ENCODE results near the gene NME2. TPM values are rescaled to one million over a fixed set of nuclear protein-coding genes. Genes with fewer than 3 reads are reported as not detected.

The NME2 gene
- total and polyA plus RNA-seq, 2 of the 8 experiments (the other 6 are each of a cell fraction or from before 2014, with no cell fraction given): 827 to 929 TPM

DNA sequence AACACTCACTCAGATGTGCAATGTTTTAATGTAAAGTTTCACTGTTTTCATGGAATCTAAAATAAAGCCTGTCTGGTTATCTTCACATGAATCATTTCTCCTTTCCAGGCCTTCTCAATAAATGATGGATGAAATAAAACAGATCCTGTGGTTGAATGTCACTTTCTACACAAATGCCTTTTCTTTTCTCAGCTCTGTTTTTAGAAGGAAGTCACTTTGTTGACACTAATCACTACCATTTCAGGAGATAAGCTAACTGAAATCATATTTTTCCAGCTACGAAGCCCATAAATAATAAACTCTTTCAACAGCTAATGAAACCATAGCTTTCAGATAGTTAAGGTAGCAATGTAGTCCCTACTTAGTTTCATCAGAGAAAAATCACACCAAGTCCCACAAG lies 17.9 kb downstream of the NME2 start:
- no peak overlapping the region for H3K4me3 ChIP-seq (ENCODE audit: extremely low read depth in 1 of 4, insufficient read depth in 2 of 4, low read depth in 3 of 4, low read length in 4 of 4)
- no peaks in the 10 kb centered on the region; a peak in 1 of 4 replicates for H3K9me3 ChIP-seq (ENCODE audit: insufficient read depth in 2 of 2, low read depth in 1 of 2, low read length in 1 of 2)
- H3K4me2 ChIP-seq (ENCODE audit: insufficient read depth in 1 of 2, low read depth in 2 of 2, low read length in 2 of 2): no peak overlapping the region
- no peak overlapping the region for H2AFZ ChIP-seq (ENCODE audit: low read length)
- no peak overlapping the region for H2AK5ac ChIP-seq (ENCODE audit: low read depth, low read length)
- POLR2A ChIA-PET (ENCODE audit: partially characterized antibody): interaction anchor here (0.7 to 1.5 kb wide), 5 partner anchors 9 to 55 kb away, joined by 3 to 5 read pairs (median 3); no protein-coding TSS in a partner anchor
- no peak for FAIRE-seq
- H3K79me2 ChIP-seq (ENCODE audit: control insufficient read depth in 1 of 2, insufficient read depth in 2 of 2, low read length in 2 of 2): no peaks in the 10 kb centered on the region
- no peaks in the 10 kb centered on the region for H3K4me1 ChIP-seq (replicated peaks in 1 of 4; ENCODE audit: control insufficient read depth in 3 of 4, insufficient read depth in 4 of 4, low read length in 3 of 4)
- H4K20me1 ChIP-seq (replicated peaks in 1 of 2; ENCODE audit: control insufficient read depth in 1 of 2, insufficient read depth in 2 of 2, low read length in 2 of 2): peaks cover 0 to 3% of the 10 kb centered on the region in 2 experiments
- H3K18ac ChIP-seq (ENCODE audit: extremely low read depth, low read length): no peak overlapping the region
- CTCF ChIA-PET (ENCODE audit: partially characterized antibody): no interaction called here
- H3K23me2 ChIP-seq (ENCODE audit: low read depth, low read length): no peaks in the 10 kb centered on the region; the same call in 1 of the 2 replicates
- TF ChIP-seq SIRT6 (IDR thresholded peaks at IDR 0.05; ENCODE audit: low read length): no peak
- TF ChIP-seq BACH1 (IDR thresholded peaks at IDR 0.05; ENCODE audit: low read length): no peak
- TF ChIP-seq CHD1 (IDR thresholded peaks at IDR 0.05; ENCODE audit: low read depth, low read length): no peak
- no peak for TF ChIP-seq NRF1 (IDR thresholded peaks at IDR 0.05; ENCODE audit: low read depth, low read length)
- no peak for TF ChIP-seq POLR2AphosphoS5 (IDR thresholded peaks at IDR 0.05; ENCODE audit: low read depth, low read length)
- TF ChIP-seq POU5F1 (IDR thresholded peaks at IDR 0.05; ENCODE audit: low read depth, low read length): no peak
- no peak for TF ChIP-seq MAFK (IDR thresholded peaks at IDR 0.05; ENCODE audit: low read depth, low read length)
- TF ChIP-seq RAD21 (IDR thresholded peaks at IDR 0.05 in 1 of 2, conservative IDR thresholded peaks at IDR 0.05 in 1 of 2; ENCODE audit: low read depth in 2 of 2, low read length in 2 of 2): no peak
- TF ChIP-seq RBBP5 (IDR thresholded peaks at IDR 0.05; ENCODE audit: borderline replicate concordance, low read depth, low read length): no peak
- no peak for TF ChIP-seq BCL11A (IDR thresholded peaks at IDR 0.05; ENCODE audit: low read depth in 2 of 2, low read length in 2 of 2)
- no peak for TF ChIP-seq CBX5 (IDR thresholded peaks at IDR 0.05; ENCODE audit: low read depth, low read length)
- no peak for TF ChIP-seq SP4 (IDR thresholded peaks at IDR 0.05; ENCODE audit: low read length)
- TF ChIP-seq HDAC2 (IDR thresholded peaks at IDR 0.05; ENCODE audit: borderline replicate concordance in 1 of 2, low read depth in 2 of 2, low read length in 2 of 2): no peak
- no peak for TF ChIP-seq EGR1 (IDR thresholded peaks at IDR 0.05; ENCODE audit: borderline replicate concordance, low read depth, low read length)
- H4K5ac ChIP-seq (ENCODE audit: insufficient read length, low read depth, low read length): no peak overlapping the region
- 96% methylated on average over 1 of the region's 1 CpG; no CpG with 5 or more reads in 1 of the 2 experiments for WGBS, 2 experiments (ENCODE audit: extremely low coverage in 1 of 2, insufficient coverage in 1 of 2, insufficient read length in 1 of 2, insufficient replicate concordance in 2 of 2, low coverage in 1 of 2, low lambda C conversion rate in 2 of 2, missing lambda C conversion rate in 1 of 2)
- no peak overlapping the region for H2BK20ac ChIP-seq (ENCODE audit: low read length)
- H3K27ac ChIP-seq (ENCODE audit: low read depth, low read length): no peak overlapping the region
- no peaks in the 10 kb centered on the region for H3K79me1 ChIP-seq (ENCODE audit: low read depth, low read length)
- no peak overlapping the region for H3K14ac ChIP-seq (ENCODE audit: insufficient read length)
- H2BK12ac ChIP-seq (ENCODE audit: low read depth, low read length): no peak overlapping the region
- no peak for DNase-seq (ENCODE audit: low read depth in 1 of 2, low spot score in 2 of 2)
- no peak overlapping the region for H3K9ac ChIP-seq (replicated peaks in 1 of 4; ENCODE audit: extremely low read depth in 1 of 4, low read depth in 3 of 4, low read length in 3 of 4)
- peaks cover 6 to 54% (median 22%) of the 10 kb centered on the region in 4 experiments for H3K36me3 ChIP-seq (ENCODE audit: control insufficient read depth in 2 of 4, insufficient read depth in 4 of 4, low read length in 3 of 4)
- no peak overlapping the region for H2BK15ac ChIP-seq (ENCODE audit: low read length)
- no peak overlapping the region for H3K23ac ChIP-seq (ENCODE audit: insufficient read length)
- no peak overlapping the region for H3K56ac ChIP-seq (replicated peaks; ENCODE audit: insufficient read length, low read depth, low read length)
- H2BK5ac ChIP-seq (ENCODE audit: low read depth, low read length): no peak overlapping the region
- no peaks in the 10 kb centered on the region for H3K27me3 ChIP-seq (replicated peaks in 1 of 4; ENCODE audit: control insufficient read depth in 3 of 4, extremely low read depth in 1 of 4, insufficient read depth in 3 of 4, low read length in 3 of 4)
- H4K8ac ChIP-seq (ENCODE audit: extremely low read depth, insufficient read depth, low read length): no peak overlapping the region
- no peak overlapping the region for H4K91ac ChIP-seq (replicated peaks; ENCODE audit: insufficient read length, low read length)
- no peak overlapping the region for H3K4ac ChIP-seq (replicated peaks; ENCODE audit: insufficient read length, low read depth, low read length)
- no peak overlapping the region for H2BK120ac ChIP-seq (replicated peaks; ENCODE audit: low read depth, low read length)

Data from H1 (cell line).